Smooth muscle cell (in vitro differentiated cells): ENCODE results near the gene EDARADD. TPM values are rescaled to one million over a fixed set of nuclear protein-coding genes. Genes with fewer than 3 reads are reported as not detected.

Experiments
- DNase-seq: peaks from one replicate; lab custom pipeline; 2025; ENCODE audit not compliant: unreplicated experiment; lab: John Stamatoyannopoulos, UW
- H2AFZ ChIP-seq: fragments of 200-600 bp; sonication (generic); 2 replicates; pipeline ENCODE4 v1.6.0; 2016; ENCODE audit warnings: antibody characterized with exemption, low read depth, mild to moderate bottlenecking
- H3F3A ChIP-seq: fragments of 200-600 bp; sonication (generic); 2 replicates; pipeline ENCODE4 v1.6.0; 2017; ENCODE audit warnings: antibody characterized with exemption, low read depth
- H3K27ac ChIP-seq: fragments of 200-600 bp; sonication (generic); 2 replicates; pipeline ENCODE4 v1.5.1; 2016; ENCODE audit warnings: low read depth, mild to moderate bottlenecking
- H3K27me3 ChIP-seq: fragments of 200-600 bp; sonication (generic); 2 replicates; pipeline ENCODE4 v1.6.1; 2016; ENCODE audit warnings: low read depth, mild to moderate bottlenecking
- H3K36me3 ChIP-seq: fragments of 200-600 bp; sonication (generic); 2 replicates; pipeline ENCODE4 v1.5.1; 2016; ENCODE audit warnings: low read depth
- H3K4me1 ChIP-seq: fragments of 200-600 bp; sonication (generic); 2 replicates; pipeline ENCODE4 v1.5.1; 2016; ENCODE audit warnings: low read depth
- H3K4me2 ChIP-seq: fragments of 200-600 bp; sonication (generic); 2 replicates; pipeline ENCODE4 v1.6.0; 2016; ENCODE audit warnings: mild to moderate bottlenecking
- H3K4me3 ChIP-seq: fragments of 200-600 bp; sonication (generic); 2 replicates; pipeline ENCODE4 v1.5.1; 2016; ENCODE audit warnings: mild to moderate bottlenecking
- H3K79me2 ChIP-seq: fragments of 200-600 bp; sonication (generic); 2 replicates; pipeline ENCODE4 v1.6.0; 2016; ENCODE audit warnings: low read depth, mild to moderate bottlenecking
- H3K9ac ChIP-seq: fragments of 200-600 bp; sonication (generic); 2 replicates; pipeline ENCODE4 v1.6.0; 2016; ENCODE audit warnings: low read depth
- H3K9me3 ChIP-seq: fragments of 200-600 bp; sonication (generic); replicated peaks from 2 replicates; pipeline ENCODE4 v1.5.1; 2016; ENCODE audit warnings: low read depth
- H4K20me1 ChIP-seq: fragments of 200-600 bp; sonication (generic); 2 replicates; pipeline ENCODE4 v1.6.0; 2016; ENCODE audit warnings: low read depth
- WGBS: methylation state at CpG from one replicate; pipeline ENCODE4 v1.1.7; 2016; ENCODE audit warnings: low lambda C conversion rate; 5-methylcytosine and 5-hydroxymethylcytosine counted together
- polyA plus RNA-seq: library from polyadenylated mRNA; unstranded; fragments of >200 nt; fragmentation: Nextera tagmentation; extraction: Ambion mirVana; gene quantifications from 2 replicates; pipeline ENCODE4 v1.2.1, GENCODE V29; 2016
- total RNA-seq: library from RNA; depleted of rRNA; stranded (reverse); fragments of >200 nt; gene quantifications from 2 replicates; pipeline ENCODE4 v1.2.3, GENCODE V29; 2014
- TF ChIP-seq, protein P1 (sequence below): fragments of 200-600 bp; sonication (generic); IDR thresholded peaks from 2 replicates; pipeline ENCODE4 v1.5.1; 2017; ENCODE audit warnings: borderline replicate concordance, mild to moderate bottlenecking, antibody characterized with exemption; ENCODE audit not compliant: insufficient read depth, poor library complexity, severe bottlenecking

EDARADD gene
- total and polyA plus RNA-seq, 2 experiments from 2014 or later = 5.8 to 7.7 TPM

- Histone ChIP-seq H3K36me3 (peaks cover 6% of the 10 kb centered on the region), H3K4me3 (no peak overlapping the region), H2AFZ (no peak overlapping the region), H3K9ac (no peak overlapping the region), H3K79me2 (peaks cover 4% of the 10 kb centered on the region), H3K27me3 (no peaks in the 10 kb centered on the region), H3K4me2 (no peak overlapping the region), H4K20me1 (no peaks in the 10 kb centered on the region), H3K9me3 (no peaks in the 10 kb centered on the region), H3K4me1 (peaks cover 5% of the 10 kb centered on the region), H3F3A (peaks cover 6% of the 10 kb centered on the region), H3K27ac (no peak overlapping the region)
- TF ChIP-seq, protein P1, sequence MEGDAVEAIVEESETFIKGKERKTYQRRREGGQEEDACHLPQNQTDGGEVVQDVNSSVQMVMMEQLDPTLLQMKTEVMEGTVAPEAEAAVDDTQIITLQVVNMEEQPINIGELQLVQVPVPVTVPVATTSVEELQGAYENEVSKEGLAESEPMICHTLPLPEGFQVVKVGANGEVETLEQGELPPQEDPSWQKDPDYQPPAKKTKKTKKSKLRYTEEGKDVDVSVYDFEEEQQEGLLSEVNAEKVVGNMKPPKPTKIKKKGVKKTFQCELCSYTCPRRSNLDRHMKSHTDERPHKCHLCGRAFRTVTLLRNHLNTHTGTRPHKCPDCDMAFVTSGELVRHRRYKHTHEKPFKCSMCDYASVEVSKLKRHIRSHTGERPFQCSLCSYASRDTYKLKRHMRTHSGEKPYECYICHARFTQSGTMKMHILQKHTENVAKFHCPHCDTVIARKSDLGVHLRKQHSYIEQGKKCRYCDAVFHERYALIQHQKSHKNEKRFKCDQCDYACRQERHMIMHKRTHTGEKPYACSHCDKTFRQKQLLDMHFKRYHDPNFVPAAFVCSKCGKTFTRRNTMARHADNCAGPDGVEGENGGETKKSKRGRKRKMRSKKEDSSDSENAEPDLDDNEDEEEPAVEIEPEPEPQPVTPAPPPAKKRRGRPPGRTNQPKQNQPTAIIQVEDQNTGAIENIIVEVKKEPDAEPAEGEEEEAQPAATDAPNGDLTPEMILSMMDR = no peak
- no peak for DNase-seq
- 96% methylated on average over 3 of the region's 3 CpGs for WGBS
These were observed 132.0 kb downstream of the EDARADD start for GRCh38 chr1:236526079-236526478.

- DNase-seq = no peak
- H3F3A ChIP-seq = no peaks in the 10 kb centered on the region
- H3K9ac ChIP-seq = no peak overlapping the region
- peaks cover 6% of the 10 kb centered on the region for H3K4me1 ChIP-seq
- peaks cover 3% of the 10 kb centered on the region for H4K20me1 ChIP-seq
- H2AFZ ChIP-seq = no peak overlapping the region
- H3K36me3 ChIP-seq = peaks cover 6% of the 10 kb centered on the region
- no peaks in the 10 kb centered on the region for H3K79me2 ChIP-seq
- H3K27me3 ChIP-seq = no peaks in the 10 kb centered on the region
- no peak overlapping the region for H3K27ac ChIP-seq
- no peak overlapping the region for H3K4me3 ChIP-seq
- 100% methylated on average over 1 of the region's 1 CpG for WGBS
- TF ChIP-seq, protein P1 = no peak
- H3K4me2 ChIP-seq = no peak overlapping the region
- no peaks in the 10 kb centered on the region for H3K9me3 ChIP-seq
These were observed 136.2 kb downstream of the EDARADD start for GRCh38 chr1:236530286-236530685.

- H4K20me1 ChIP-seq = peaks cover 3% of the 10 kb centered on the region
- H2AFZ ChIP-seq = no peak overlapping the region
- no peak for DNase-seq
- no peak overlapping the region for H3K27ac ChIP-seq
- WGBS = 97% methylated on average over 5 of the region's 5 CpGs
- no peak overlapping the region for H3K4me2 ChIP-seq
- H3K4me1 ChIP-seq = peaks cover 6% of the 10 kb centered on the region
- TF ChIP-seq, protein P1 = no peak
- H3F3A ChIP-seq = no peaks in the 10 kb centered on the region
- no peak overlapping the region for H3K9ac ChIP-seq
- H3K27me3 ChIP-seq = no peaks in the 10 kb centered on the region
- H3K79me2 ChIP-seq = no peaks in the 10 kb centered on the region
- H3K36me3 ChIP-seq = peaks cover 6% of the 10 kb centered on the region
- H3K4me3 ChIP-seq = no peak overlapping the region
- H3K9me3 ChIP-seq = no peaks in the 10 kb centered on the region
These were observed 136.9 kb downstream of the EDARADD start for GRCh38 chr1:236530959-236531358.

DNA sequence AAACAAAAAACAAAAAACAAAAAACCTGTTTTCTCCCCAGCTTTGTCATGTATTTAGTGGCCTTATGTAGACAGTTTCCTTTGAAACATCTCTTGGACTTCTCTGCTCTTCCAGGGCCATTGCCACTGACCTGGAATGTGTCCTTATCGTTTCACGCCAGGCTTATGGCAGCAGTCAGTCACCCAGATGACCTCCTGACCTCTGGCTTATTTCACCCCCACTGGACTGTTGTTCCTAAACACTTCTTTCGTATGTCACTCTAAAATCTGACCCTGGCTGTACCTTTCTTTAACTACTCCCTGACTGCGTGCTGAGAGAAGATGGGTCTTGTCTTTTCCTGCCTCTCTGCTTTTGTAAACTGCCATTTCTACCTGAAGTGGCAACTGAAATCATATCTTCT is 138.8 kb downstream of the EDARADD start:
- Histone ChIP-seq H3K27me3 (no peaks in the 10 kb centered on the region), H3K4me1 (peaks cover 6% of the 10 kb centered on the region), H3K27ac (no peak overlapping the region), H4K20me1 (peaks cover 11% of the 10 kb centered on the region), H3K4me2 (no peak overlapping the region), H3F3A (no peaks in the 10 kb centered on the region), H3K4me3 (no peak overlapping the region), H3K79me2 (no peaks in the 10 kb centered on the region), H3K9me3 (no peaks in the 10 kb centered on the region), H2AFZ (no peak overlapping the region), H3K36me3 (no peaks in the 10 kb centered on the region), H3K9ac (no peak overlapping the region)
- 95% methylated on average over 4 of the region's 4 CpGs for WGBS
- TF ChIP-seq, protein P1 = no peak
- DNase-seq = no peak
